ENCODE measurements around the gene ANKRD22. TPM values are rescaled to one million over a fixed set of nuclear protein-coding genes. Genes with fewer than 3 reads are reported as not detected.
"Not testable (repeated sequence)": the region's sequence is repeated elsewhere in the genome, so short reads cannot be mapped to it uniquely, and the experiment has no call there.

ANKRD22 gene
- total RNA-seq, result under 1 TPM; 0.28 to 0.33 TPM
- long read RNA-seq, donor 1, result 0 reads
- long read RNA-seq, donor 2, result 0 reads

GRCh38 chr10:88851706-88852105 lies at the start of gene ANKRD22:
Gene ANKRD22, minus strand, starts transcription at chr10:88851844. Its CDS starts 237 bp downstream, at chr10:88851607.
- no peak for DNase-seq (ENCODE audit: low spot score)
- intact Hi-C loops (cut with DNase I), result no loop called here

GRCh38 chr10:88899886-88900285 lies 48.2 kb upstream of the ANKRD22 start:
- intact Hi-C loops (cut with DNase I), result no loop called here

GRCh38 chr10:88898727-88899126 lies 47.1 kb upstream of the ANKRD22 start:
- intact Hi-C loops (cut with DNase I), result no loop called here
- no peak for DNase-seq (ENCODE audit: low spot score)

More at GRCh38 chr10:88899886-88900285, 48.2 kb upstream of the ANKRD22 start:
- no peak for DNase-seq (ENCODE audit: low spot score)

GRCh38 chr10:88896994-88897853 lies 45.6 kb upstream of the ANKRD22 start:
- intact Hi-C loops (cut with DNase I), result no loop called here
- DNase-seq (ENCODE audit: low spot score), result no peak

- intact Hi-C loops (cut with DNase I), result no loop called here
These were observed 44.8 kb upstream of the ANKRD22 start for GRCh38 chr10:88896372-88896993.

GRCh38 chr10:88895250-88895649 lies 43.6 kb upstream of the ANKRD22 start:
- intact Hi-C loops (cut with DNase I), result no loop called here
- no peak for DNase-seq (ENCODE audit: low spot score)

More at GRCh38 chr10:88896372-88896993, 44.8 kb upstream of the ANKRD22 start:
- DNase-seq (ENCODE audit: low spot score), result no peak

GRCh38 chr10:88893611-88894010 lies 42.0 kb upstream of the ANKRD22 start:
- intact Hi-C loops (cut with DNase I), result no loop called here
- DNase-seq (ENCODE audit: low spot score), result no peak

GRCh38 chr10:88892222-88892967 lies 40.8 kb upstream of the ANKRD22 start:
- intact Hi-C loops (cut with DNase I), result no loop called here
- DNase-seq (ENCODE audit: low spot score), result no peak

- intact Hi-C loops (cut with DNase I), result no loop called here
- DNase-seq (ENCODE audit: low spot score), result no peak
These were observed 39.2 kb upstream of the ANKRD22 start for GRCh38 chr10:88890681-88891381.

GRCh38 chr10:88889559-88890337 lies 38.1 kb upstream of the ANKRD22 start:
- intact Hi-C loops (cut with DNase I), result no loop called here
- DNase-seq (ENCODE audit: low spot score), result no peak

- intact Hi-C loops (cut with DNase I), result no loop called here
- no peak for DNase-seq (ENCODE audit: low spot score)
These were observed 37.3 kb upstream of the ANKRD22 start for GRCh38 chr10:88888810-88889445.

- DNase-seq (ENCODE audit: low spot score), result no peak
- intact Hi-C loops (cut with DNase I), result no loop called here
These were observed 34.9 kb upstream of the ANKRD22 start for GRCh38 chr10:88886557-88886956.

GRCh38 chr10:88883448-88883809 lies 31.8 kb upstream of the ANKRD22 start:
- DNase-seq (ENCODE audit: low spot score), result no peak
- intact Hi-C loops (cut with DNase I), result no loop called here

GRCh38 chr10:88882646-88883447 lies 31.2 kb upstream of the ANKRD22 start:
- intact Hi-C loops (cut with DNase I); DNase-seq (ENCODE audit: low spot score): not testable (repeated sequence)

GRCh38 chr10:88881922-88882645 lies 30.4 kb upstream of the ANKRD22 start:
- intact Hi-C loops (cut with DNase I), result loop anchor here in 1 of 2 donors (2.0 kb wide), 1 partner anchor 49 kb away; no protein-coding TSS in a partner anchor
- DNase-seq (ENCODE audit: low spot score), result no peak

GRCh38 chr10:88881320-88881719 lies 29.7 kb upstream of the ANKRD22 start:
- no peak for DNase-seq (ENCODE audit: low spot score)
- intact Hi-C loops (cut with DNase I), result loop anchor here in 1 of 2 donors (2.0 kb wide), 1 partner anchor 49 kb away; no protein-coding TSS in a partner anchor

All from posterior vena cava (tissue), 2 donors.